Adrenal gland (tissue), 12 donors: ENCODE measurements around the gene PCDHA12. TPM values are rescaled to one million over a fixed set of nuclear protein-coding genes. Genes with fewer than 3 reads are reported as not detected.

Source experiments
- DNase-seq, 7 donors: peaks; one replicate each; pipeline ENCODE4 v3.0.0-alpha.2; 2019 to 2020
- H3K27ac ChIP-seq, 5 donors: fragments of 200-600 bp; sonication (generic) in 4 of 5; 1 replicate in 3 of 5; 2 replicates in 2 of 5; pipeline versions ENCODE4 v1.5.1 to v1.8.0; 2016 to 2020; ENCODE audit warnings: mild to moderate bottlenecking in 1 of 5
- H3K27me3 ChIP-seq: fragments of 200-600 bp; 2 replicates; pipeline ENCODE4 v1.8.0; 2021
- H3K36me3 ChIP-seq, 2 donors: fragments of 200-600 bp; replicated peaks in 1 of 2; 1 replicate in 1 of 2; 2 replicates in 1 of 2; pipeline versions ENCODE4 v1.5.1 to v1.8.0; 2018 to 2022
- H3K4me1 ChIP-seq, 2 donors: fragments of 200-600 bp; replicated peaks in 1 of 2; 1 replicate in 1 of 2; 2 replicates in 1 of 2; pipeline versions ENCODE4 v1.5.1 to v1.8.0; 2018 to 2021
- H3K4me3 ChIP-seq, 4 donors: fragments of 200-600 bp; sonication (generic) in 3 of 4; one replicate each; pipeline ENCODE4 v1.5.1; 2016 to 2018
- H3K9me3 ChIP-seq, 3 donors: fragments of 200-600 bp; sonication (generic) in 1 of 3; replicated peaks in 1 of 3; 1 replicate in 2 of 3; 2 replicates in 1 of 3; pipeline versions ENCODE4 v1.5.1 to v1.8.0; 2016 to 2021
- POLR2A ChIP-seq, 2 donors: fragments of 450-650 bp; IDR thresholded peaks; one replicate each; pipeline ENCODE4 v1.6.1; 2017; ENCODE audit warnings: antibody characterized with exemption in 2 of 2, mild to moderate bottlenecking in 2 of 2, moderate library complexity in 1 of 2
- WGBS, 4 donors: extraction: QIAGEN DNeasy Blood & Tissue Kit in 2 of 4; methylation state at CpG; one replicate each; pipeline versions ENCODE4 v1.1.5 to v1.1.7; 2013 to 2017; 5-methylcytosine and 5-hydroxymethylcytosine counted together
- intact Hi-C, 2 donors: fragments of 100-400 bp; cut with DNase I; formaldehyde crosslinking; loops; one replicate each; pipeline versions ENCODE4 v1.14.1 to v1.15.0; 2022 to 2023
- polyA plus RNA-seq, 3 donors: library from polyadenylated mRNA; stranded (reverse); fragments of 200-250 nt in 2 of 3; fragments of 350-450 nt in 1 of 3; fragmentation: Illumina TruSeq in 1 of 3; extraction: RNeasy Lipid Tissue Mini Kit (QIAGEN cat#74804) in 1 of 3; gene quantifications; one replicate each; pipeline ENCODE4 v1.2.3, GENCODE V29; 2013 to 2014
- total RNA-seq, 9 donors: library from RNA; depleted of rRNA in 4 of 9; stranded (reverse); fragments of >200 nt in 4 of 9; fragments of 120-200 nt in 1 of 9; fragmentation: NEBNext Ultra II Directional in 1 of 9; extraction: Animal tissue kit (Norgen Biotek cat#: 25700) in 1 of 9; gene quantifications; one replicate each; pipeline versions ENCODE4 v1.1.0 to v1.2.4, GENCODE V29; 2013 to 2023
- TF ChIP-seq, protein P1 (sequence below), 6 experiments: fragments of 450-650 bp in 4 of 6; fragments of 200-600 bp in 2 of 6; sonication (generic) in 1 of 6; IDR thresholded peaks; 1 replicate in 5 of 6; 2 replicates in 1 of 6; pipeline versions ENCODE4 v1.5.1 to v1.8.0; 2016 to 2021; ENCODE audit warnings: antibody characterized with exemption in 6 of 6, mild to moderate bottlenecking in 2 of 6, moderate library complexity in 1 of 6
- donor health status: healthy with polysubstance abuse.
- donor health status: Bipolar disorder and iron deficiency.
- donor health status: DM: yes; HTN: yes; CAD: no.
- donor health status: DM: no; HTN: no; CAD: no.
- donor health status: DM: no; HTN: no; CAD: no.
- donor health status: DM: yes; HTN: yes; CAD: no.

Gene PCDHA12
- total and polyA plus RNA-seq, 12 donors: 0.17 to 1.9 (median 0.47) TPM

DNA sequence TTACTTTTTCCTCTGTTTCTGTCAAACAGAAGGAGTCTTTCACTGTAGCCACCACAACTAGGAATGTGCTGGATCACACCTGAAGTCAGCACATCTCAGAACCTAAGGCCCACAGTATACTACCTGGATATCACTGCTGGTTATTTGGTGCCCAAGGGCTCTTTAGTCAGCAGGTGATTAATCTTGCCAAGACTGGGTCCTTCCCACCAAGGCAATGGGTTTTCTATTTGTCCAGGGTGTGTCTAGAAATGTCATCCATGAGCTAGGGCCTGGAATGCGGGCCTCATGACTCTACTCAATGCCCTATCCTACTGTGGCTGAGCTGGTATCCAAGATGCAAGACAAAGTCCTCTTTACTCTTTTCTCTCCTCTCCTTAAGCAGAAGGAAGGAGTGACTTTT is 41.2 kb downstream of the PCDHA12 start:
- intact Hi-C loops: no loop called here
- Histone ChIP-seq H3K36me3 (no peaks in the 10 kb centered on the region), H3K4me3 (no peak overlapping the region), H3K9me3 (no peaks in the 10 kb centered on the region), H3K4me1 (no peaks in the 10 kb centered on the region), H3K27me3 (no peaks in the 10 kb centered on the region), H3K27ac (no peak overlapping the region)
- 50 to 100% (median 66%) methylated on average over 1 of the region's 1 CpG for WGBS, 4 donors
- TF ChIP-seq POLR2A (IDR thresholded peaks at IDR 0.05): no peak
- TF ChIP-seq, protein P1, sequence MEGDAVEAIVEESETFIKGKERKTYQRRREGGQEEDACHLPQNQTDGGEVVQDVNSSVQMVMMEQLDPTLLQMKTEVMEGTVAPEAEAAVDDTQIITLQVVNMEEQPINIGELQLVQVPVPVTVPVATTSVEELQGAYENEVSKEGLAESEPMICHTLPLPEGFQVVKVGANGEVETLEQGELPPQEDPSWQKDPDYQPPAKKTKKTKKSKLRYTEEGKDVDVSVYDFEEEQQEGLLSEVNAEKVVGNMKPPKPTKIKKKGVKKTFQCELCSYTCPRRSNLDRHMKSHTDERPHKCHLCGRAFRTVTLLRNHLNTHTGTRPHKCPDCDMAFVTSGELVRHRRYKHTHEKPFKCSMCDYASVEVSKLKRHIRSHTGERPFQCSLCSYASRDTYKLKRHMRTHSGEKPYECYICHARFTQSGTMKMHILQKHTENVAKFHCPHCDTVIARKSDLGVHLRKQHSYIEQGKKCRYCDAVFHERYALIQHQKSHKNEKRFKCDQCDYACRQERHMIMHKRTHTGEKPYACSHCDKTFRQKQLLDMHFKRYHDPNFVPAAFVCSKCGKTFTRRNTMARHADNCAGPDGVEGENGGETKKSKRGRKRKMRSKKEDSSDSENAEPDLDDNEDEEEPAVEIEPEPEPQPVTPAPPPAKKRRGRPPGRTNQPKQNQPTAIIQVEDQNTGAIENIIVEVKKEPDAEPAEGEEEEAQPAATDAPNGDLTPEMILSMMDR (IDR thresholded peaks at IDR 0.05): no peak
- DNase-seq: no peak

DNA sequence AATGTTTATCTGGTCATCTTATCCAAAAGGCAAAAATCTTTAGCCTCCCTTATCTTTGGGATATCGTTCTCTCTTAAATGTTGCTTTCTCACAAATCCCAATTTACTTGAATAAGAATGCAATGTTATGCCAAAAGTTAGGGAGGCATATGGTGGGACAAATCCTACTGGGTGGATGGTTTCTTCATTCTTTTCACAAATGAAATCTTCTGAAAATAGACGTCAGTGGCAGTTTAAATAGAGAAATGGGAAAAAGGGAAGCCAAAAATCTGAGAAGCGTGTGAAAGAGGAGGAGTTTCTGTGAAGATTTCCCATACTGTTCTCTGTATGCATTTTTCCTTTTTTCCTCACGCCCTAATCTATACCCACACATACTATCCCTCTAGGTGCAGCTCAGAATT is 48.5 kb downstream of the PCDHA12 start:
- H3K27me3 ChIP-seq: peaks cover 13% of the 10 kb centered on the region

DNA sequence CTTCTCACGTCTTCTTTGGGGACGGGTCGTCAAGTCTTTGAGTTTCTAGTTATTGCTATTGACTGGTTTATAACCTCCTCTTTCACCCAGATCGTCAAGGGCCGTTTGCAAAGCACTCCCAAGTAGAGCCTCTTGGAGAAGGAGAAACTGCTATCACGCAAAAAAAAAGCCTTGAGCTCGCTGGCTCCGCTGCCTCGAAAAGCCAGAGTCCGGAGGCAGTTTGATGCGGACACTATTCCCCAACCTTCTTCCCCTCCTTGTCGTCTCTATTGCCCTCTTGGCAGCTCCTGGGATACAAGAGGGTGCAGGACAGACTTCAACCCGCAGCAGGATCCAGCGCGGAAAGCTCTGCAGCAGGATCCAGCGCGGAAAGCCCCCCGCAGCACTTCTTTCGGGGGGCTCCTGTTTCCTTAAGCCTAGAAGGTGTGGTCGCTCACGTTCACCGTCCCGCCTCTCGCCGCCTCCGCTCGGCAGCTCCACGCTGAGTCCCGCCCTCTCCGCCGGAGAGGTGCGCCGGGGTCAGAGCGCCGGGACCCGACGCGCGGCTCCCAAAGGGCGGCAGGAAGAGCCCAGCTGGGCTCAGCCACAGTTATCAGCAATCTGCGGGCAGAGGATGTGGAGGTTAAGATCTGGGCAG is 50.8 kb downstream of the PCDHA12 start, which contains the start of gene PCDHAC1:
Gene PCDHAC1, plus strand, starts transcription at position 494 of the 637 bp plus-strand sequence. CDS start 594 bp downstream, outside the sequence.
- Histone ChIP-seq H3K36me3 (no peaks in the 10 kb centered on the region), H3K27ac (peak within 1 kb of the TSS in 2 of 5 donors; percentile 41 to 53), H3K27me3 (peaks cover 13% of the 10 kb centered on the region), H3K9me3 (no peaks in the 10 kb centered on the region), H3K4me1 (no peaks in the 10 kb centered on the region), H3K4me3 (peak within 1 kb of the TSS in 1 of 4 donors; percentile 53)
- peak in 1 of 7 donors; percentile 19 for DNase-seq
- TF ChIP-seq POLR2A (IDR thresholded peaks at IDR 0.05): no peak
- TF ChIP-seq, protein P1 (IDR thresholded peaks at IDR 0.05): no peak
- intact Hi-C loops: no loop called here
- WGBS, 4 donors: 2 to 7% (median 4%) methylated on average over 15 to 41 of the region's 41 CpGs

More for the DNA sequence above, 48.5 kb downstream of the PCDHA12 start:
- Histone ChIP-seq H3K4me1 (no peaks in the 10 kb centered on the region), H3K4me3 (no peak overlapping the region), H3K9me3 (no peaks in the 10 kb centered on the region), H3K36me3 (no peaks in the 10 kb centered on the region), H3K27ac (no peak overlapping the region)
- 53 to 63% (median 58%) methylated on average over 4 of the region's 4 CpGs for WGBS, 4 donors
- no peak for DNase-seq
- intact Hi-C loops: no loop called here
- TF ChIP-seq, protein P1 (IDR thresholded peaks at IDR 0.05): no peak
- no peak for TF ChIP-seq POLR2A (IDR thresholded peaks at IDR 0.05)

DNA sequence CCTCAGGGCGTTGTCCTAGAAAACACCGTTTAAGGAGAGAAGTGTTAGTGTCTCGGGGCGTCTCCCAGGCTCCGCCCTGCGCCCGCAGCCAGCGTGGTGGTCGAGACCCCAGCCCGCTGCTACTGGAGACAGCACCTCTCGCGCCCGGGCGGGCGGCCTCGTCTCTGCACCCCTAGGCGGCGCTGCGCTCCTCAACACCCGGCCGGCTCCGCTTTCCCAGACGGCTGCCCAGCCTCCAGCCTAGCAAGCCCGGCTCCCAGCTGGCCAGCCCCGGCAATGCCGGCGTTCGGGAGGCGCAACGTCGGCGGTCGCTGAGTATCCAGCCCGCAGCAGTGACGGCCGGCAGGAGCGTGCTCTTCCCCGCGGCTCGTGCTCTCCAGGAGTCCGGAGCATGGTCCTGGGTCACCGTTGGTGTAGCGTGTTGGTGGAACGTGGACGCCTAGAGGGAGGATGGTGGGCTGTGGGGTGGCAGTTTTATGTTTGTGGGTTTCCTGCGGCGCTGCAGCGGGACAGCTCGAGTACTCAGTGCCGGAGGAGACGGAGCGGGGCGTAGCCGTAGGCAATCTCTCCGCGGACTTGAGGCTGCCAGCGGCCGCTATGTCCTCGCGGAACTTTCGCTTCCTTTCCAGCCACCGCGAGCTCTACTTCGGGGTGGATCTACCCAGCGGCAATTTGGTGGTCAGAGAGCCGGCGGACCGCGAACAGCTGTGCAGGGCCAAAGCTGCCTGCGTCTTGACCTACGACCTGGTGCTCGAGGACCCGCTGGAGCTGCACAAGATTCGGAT is 51.5 kb downstream of the PCDHA12 start:
- Histone ChIP-seq H3K9me3 (no peaks in the 10 kb centered on the region), H3K4me1 (no peaks in the 10 kb centered on the region), H3K27ac (peak overlapping the region in 2 of 5 donors; percentile 41 to 53), H3K27me3 (peaks cover 13% of the 10 kb centered on the region), H3K36me3 (no peaks in the 10 kb centered on the region), H3K4me3 (peak overlapping the region in 1 of 4 donors; percentile 53)
- DNase-seq: peak; percentile 42 to 90 (median 68)
- TF ChIP-seq, protein P1 (IDR thresholded peaks at IDR 0.05): peak; percentile 28 to 76 (median 59)
- no peak for TF ChIP-seq POLR2A (IDR thresholded peaks at IDR 0.05)
- WGBS, 4 donors: 0 to 5% (median 2%) methylated on average over 10 to 74 of the region's 74 CpGs
- intact Hi-C loops: no loop called here
